Spleen (tissue), 7 donors: Measurements from ENCODE around the gene OARD1.

Experiments
- CTCF ChIP-seq, 11 experiments: fragments of 200-600 bp in 7 of 11; fragments of 450-650 bp in 4 of 11; sonication (generic) in 4 of 11; IDR thresholded peaks in 8 of 11; conservative IDR thresholded peaks in 3 of 11; 1 replicate in 7 of 11; 2 replicates in 4 of 11; pipeline versions ENCODE4 v1.4.0 to v1.8.0; 2016 to 2021; ENCODE audit warnings: antibody characterized with exemption in 11 of 11, inconsistent platforms in 4 of 11, mild to moderate bottlenecking in 1 of 11
- POLR2A ChIP-seq, 3 donors: fragments of 450-650 bp; IDR thresholded peaks; one replicate each; pipeline ENCODE4 v1.5.1; 2017; ENCODE audit warnings: antibody characterized with exemption in 3 of 3, mild to moderate bottlenecking in 1 of 3
- donor health status: DM: no; HTN: no; CAD: no; lungs with moderate emphysema.
- donor health status: DM: no; HTN: no; CAD: no.
- donor health status: DM: no; HTN: no; CAD: no.

DNA sequence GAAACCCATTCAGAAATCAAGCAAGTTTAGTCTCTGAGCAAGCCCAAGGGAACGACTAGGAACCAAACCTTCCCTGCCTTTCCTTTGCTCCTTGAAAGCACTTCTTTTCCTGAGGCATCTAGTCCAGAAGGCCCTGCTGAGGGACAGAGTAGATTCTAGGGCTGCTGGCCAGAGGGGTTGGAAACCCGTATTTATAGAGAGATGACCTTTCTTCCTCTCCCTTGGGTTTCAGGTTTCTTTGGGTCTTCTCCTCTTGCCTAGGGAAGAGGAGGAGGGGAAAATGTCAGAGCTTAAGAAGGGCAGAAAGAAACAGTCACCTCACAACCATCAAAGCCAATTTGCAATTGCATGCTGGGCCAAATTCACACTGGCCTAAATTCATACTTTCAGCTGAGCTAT, 13.4 kb downstream of the OARD1 start:
- no peak for TF ChIP-seq POLR2A (IDR thresholded peaks at IDR 0.05)
- no peak for TF ChIP-seq CTCF (IDR thresholded peaks at IDR 0.05 in 8 of 11, conservative IDR thresholded peaks at IDR 0.05 in 3 of 11)
